ENCODE data around the gene CDH4.

Gene CDH4

DNA sequence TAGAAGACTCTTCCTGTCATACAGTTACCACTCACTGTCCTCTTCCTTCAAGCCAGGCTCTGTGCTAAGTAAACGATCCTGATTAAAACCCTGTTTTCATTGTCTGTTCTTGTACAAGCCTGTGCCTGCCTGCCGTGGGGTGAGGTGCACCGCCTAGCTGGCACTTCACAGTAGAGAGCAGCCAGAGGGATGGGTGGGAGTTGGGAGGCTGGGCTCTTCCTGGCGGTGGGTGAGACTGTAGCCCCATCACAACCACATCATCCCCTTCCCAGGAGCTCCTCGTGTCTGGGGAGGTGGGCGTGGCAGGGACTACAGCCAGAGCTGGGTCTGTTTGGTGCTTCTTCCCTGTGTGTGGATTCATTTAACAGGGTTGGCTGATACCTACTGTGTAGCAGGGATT is 431.7 kb downstream of the CDH4 start:
- no peak for DNase-seq

DNA sequence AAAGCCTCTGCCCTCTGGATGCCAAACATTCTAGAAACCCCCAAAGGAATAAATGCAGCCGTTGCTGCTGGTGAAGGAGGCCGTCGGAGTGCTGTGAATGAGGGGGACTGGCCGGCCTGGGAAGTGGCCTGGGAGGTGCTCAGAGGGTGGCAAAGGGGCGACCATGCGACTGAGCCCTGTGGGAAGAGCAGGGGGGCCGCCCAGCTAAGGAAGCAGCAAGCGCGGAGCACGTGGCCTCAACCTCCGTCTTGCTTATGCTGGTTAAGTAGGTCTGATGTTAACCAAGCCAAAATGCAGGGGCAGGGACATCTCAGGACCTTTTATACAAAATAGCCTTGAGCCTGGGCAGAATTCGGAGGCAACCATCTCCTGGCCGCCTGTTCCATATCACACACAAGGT is 432.1 kb downstream of the CDH4 start:
- no peak for DNase-seq

DNA sequence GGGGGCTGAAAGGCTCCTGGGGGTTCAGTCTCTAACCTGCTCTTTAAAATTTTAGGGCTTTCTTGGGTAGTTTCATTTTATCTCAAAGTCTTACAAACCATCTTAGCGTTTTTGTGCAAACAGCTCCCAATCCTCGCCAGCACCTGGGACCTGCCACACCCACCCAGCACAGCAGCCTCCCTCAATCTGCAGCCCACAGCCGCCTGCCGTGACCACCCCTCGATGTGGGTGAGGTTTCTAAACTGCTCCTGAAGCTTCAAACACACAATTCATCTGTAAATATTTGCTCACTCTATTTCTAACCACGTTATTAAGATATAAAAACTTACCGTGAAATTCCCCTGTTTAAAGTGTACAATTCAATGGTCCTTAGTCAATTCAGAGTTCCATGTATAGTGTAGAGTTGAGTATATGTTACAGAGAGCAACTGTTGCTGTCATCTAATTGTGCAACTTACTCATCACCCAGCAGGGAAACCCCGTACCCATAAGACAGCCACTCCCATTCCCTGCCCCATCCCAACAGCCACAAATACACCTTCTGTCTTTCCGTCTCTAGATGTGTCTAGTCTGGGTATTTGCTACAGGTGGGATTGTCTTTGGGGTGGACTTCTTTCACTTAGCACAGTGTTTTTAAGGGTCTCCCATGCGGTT is 432.6 kb downstream of the CDH4 start:
- no peak for DNase-seq

DNA sequence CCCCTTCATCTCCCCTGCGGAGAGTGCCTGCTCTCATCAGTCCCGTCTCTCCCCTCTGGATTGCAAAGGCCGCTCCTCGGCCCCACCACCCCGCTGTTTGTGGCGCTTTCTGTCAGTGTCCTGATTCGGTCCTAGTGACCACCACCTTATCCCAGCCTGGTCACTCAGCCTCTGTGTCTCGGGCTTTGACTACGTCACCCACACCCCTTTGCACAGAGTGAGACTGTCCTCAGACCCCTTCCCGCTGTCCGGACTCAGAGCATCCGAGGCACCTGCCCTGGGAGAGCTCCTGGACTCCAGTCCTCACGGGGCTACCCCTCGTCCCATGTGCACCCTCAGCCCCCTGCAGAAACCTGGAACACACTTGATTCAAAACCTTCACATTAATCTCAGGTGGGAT is 433.4 kb downstream of the CDH4 start:
- no peak for DNase-seq

DNA sequence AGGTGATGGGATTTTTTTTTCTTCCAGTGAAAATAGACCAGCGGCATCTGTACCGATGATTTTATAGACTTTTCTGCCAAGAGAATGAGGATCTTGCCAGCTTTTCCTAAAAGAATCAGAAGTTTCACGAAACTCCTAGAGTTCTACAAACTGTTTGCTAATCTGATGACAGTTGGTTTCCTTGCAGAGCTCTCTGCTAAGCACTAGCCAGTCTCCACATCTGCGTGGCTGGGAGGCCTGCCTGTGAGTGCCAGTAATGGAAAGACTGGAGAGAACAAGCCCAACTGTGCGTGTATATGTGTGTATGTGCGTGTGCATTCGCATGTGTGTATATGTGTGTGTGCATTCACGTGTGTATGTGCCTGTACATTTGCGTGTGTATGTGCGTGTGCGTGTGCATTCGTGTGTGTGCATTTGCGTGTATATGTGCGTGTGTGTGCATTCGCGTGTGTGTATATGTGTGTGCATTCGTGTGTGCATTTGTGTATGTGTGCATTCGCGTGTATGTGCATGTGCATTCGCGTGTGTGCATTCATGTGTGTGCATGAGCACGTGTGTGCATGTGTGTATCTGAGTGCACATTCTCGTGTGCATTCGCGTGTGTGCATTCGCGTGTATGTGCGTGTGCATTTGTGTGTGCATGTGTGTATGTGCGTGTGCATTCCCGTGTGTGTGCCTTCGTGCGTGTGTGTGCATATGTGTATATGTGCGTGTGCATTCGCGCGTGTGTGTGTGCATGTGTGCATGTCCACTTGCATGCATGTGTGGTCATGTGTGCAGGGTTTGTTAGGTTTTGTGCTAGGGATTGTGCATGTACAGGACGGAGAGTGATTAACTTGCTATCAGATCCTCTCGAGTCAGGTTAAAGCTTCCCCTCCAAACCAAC is 434.2 kb downstream of the CDH4 start:
- no peak for DNase-seq

DNA sequence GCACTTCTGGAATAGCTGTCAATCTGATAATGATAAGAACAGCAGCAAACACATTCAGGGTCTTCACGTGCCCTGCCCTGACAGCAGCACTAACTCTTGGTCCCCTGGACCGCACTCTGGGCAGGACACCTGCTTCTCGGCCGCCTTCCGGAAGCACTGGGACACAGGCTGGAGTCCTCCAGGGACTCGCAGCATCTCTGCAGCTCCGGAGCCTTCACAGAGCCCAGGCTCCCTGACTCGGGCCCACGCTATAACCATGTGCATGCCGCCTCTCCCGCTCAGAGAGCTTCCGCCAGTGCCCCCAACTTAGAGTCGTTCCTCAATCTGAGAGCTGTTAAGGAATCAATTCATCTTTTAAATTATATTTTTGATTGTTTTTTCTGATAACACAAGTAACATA is 436.4 kb downstream of the CDH4 start:
- DNase-seq, result no peak

DNA sequence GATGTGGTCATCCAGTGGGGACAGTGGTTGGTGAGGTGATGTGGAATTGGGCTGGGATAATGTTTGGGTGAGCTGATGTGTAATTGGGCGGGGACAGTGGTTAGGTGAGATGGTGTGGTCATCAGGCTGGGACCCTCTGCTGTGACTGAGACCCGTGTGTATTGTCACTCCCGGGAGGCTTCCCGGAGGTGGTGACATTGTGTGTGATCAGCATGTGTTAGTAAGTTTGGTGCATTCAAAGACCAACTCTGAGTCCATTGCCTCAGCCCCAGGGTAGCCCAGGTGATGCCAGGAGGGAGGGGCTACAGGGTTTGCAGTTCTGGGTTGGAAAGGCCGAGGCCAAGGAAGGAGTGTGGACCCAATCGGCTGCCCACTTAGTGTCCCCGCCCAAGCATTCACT is 438.1 kb downstream of the CDH4 start:
- DNase-seq, result no peak

DNA sequence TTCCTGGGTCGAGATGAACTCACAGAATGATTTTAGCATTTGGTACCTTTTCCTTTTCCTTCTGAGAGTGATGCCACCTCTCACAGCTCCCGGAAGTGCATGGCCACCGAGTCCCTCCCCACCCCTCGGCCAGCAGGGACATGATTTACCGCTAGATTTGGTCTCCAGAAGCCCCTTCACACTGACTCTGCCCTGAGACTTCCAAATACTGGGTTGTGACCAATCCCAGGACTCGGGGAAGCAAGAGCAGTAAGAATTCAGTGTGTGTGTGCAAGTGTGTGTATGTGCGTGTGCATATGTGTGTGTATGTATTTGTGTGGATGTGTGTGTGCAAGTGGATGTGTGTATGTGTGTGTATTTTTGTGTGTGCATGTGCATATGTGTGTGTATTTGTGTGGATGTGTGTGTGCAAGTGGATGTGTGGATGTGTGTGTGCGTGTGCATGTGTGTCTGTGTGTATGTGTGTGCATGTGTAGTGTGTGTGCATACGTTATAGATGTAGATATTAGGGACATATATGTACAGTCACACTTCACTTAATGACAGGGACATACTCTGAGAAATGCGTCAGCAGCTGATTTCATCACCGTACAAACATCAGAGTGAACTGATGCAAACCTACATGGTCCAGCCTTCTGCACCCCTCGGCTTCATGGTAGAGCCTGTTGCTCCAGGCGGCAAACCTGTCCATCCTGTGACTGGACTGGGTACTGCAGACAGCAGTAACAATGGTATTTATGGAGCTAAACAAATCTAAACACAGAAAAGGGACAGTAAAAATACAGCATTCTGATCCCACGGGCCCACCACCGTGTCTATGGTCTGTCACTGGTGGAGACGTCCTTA is 439.2 kb downstream of the CDH4 start:
- no peak for DNase-seq

DNA sequence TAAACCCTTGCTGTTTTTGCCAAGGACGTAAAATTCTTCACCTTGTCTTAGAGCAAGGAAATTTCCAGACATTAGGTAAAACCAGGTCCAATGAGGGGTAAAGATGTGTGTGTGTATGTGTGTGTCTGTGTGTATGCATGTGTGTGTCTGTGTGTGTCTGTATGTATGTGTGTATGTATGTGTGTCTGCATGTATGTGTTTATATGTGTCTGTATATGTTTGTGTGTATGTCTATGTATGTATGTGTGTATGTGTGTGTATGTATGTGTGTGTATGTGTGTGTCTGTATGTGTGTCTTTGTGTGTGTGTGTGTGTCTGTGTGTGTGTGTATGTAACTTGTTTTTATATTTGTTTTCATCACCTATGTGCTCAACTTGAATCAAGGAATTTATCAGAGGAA is 439.9 kb downstream of the CDH4 start:
- no peak for DNase-seq

DNA sequence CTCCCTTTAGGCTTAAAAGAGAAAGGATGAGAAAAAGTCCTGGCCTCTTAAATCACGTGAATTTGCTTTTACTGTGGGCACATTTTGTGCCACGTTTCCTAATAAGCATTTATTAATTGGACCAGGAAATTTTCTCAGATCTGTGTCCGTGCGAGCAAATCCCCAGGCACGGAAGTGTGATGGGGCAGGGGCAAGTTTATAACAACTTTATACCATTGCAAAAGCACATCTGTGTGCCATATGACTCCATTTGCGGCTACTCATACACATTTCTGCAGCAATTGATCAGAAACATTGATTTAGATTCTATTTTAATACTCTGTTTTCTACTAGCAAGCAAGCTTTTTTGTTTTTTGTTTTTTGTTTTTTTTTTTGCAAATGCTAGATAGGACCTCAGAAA is 440.4 kb downstream of the CDH4 start:
- DNase-seq, result no peak

DNA sequence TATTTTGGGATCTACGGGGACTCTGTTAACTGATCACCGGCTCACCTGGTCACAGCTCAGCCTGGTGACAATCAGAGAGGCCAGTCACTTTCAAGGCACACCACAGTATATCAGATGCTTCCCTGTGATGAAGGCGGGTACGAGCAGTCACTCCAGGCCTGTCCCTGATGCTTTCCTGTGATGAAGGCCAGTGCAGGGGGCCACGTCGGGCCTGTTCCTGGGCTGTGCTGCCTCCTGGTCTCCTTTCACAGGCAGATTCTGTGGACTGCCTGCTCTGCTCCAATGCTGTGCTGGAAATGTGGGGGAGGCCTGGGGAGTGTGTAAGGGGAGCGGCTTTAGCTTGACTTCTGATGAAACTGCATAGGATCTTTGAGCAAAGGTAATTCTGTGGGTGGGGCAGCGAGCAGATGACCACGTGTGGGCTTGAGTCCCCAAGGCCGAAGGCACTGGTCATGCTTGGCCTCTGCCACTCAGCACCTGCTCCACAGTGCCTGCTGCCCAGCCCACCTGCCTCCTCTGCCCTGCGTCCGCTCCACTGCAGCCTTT is 441.1 kb downstream of the CDH4 start:
- no peak for DNase-seq

DNA sequence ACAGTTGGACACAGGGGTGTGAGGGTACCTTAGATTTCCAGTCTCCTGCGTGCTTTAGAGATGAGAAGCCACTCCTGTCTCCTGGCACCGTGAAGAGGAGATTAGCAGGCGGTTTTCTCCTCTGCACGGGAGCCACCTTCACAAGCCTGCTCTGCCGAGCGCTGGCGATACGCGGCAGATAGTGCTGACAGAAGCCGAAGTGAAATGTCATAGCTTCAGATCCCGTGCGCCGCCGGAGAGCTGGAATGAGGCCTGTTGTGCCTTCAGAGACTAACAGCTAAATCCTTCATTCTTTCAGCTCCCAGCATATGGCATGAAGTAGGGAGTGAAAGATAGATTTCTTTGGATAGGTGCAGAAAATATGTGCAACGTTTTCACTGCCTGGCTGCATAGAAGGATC is 442.6 kb downstream of the CDH4 start:
- DNase-seq, result no peak

DNA sequence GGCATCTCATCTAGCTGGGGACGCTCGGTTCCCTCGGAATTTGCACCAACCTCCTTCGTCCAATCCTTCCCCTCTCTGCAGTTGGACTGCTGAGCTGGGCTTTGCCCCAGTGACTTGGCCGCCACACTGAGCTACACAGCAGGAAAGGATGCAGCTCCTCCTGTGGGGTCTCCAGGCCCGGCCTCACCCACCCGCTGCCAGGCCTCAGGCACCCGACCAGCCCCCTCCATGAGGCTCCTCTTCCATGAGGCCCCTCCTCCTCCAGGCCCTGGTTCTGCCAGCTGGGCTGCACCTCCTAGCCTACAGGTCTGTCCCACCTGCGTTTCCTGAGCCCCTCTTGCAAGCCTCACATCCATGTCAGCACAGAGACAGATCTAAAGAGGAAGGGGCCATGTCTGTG is 443.7 kb downstream of the CDH4 start:
- DNase-seq, result no peak

DNA sequence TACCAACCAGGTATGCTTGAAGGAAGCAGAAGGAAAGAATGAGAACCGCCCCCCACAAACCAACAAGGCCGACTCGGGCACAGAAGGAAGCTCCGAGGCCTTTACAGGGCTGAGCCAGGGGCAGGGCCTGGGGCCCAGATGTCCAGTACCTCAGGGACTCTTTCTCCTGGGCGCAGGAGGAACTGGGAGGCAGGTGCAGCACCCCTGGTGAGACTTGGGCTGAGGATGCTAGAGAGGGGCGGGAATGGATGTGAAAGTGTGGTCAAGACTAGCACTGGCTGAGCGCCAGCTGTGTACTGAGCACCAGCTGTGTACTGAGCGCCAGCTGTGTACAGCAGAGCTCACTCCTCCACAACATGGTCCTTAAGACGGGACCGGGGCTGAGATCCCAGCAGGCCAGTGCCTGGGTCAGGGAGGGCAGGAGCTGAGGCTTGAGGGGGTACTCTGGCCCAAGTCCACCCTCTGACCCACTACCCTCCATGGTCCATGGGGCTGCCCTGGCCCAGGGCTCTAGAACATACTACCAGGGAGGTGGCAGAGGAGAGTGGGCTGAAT is 444.2 kb downstream of the CDH4 start:
- no peak for DNase-seq

DNA sequence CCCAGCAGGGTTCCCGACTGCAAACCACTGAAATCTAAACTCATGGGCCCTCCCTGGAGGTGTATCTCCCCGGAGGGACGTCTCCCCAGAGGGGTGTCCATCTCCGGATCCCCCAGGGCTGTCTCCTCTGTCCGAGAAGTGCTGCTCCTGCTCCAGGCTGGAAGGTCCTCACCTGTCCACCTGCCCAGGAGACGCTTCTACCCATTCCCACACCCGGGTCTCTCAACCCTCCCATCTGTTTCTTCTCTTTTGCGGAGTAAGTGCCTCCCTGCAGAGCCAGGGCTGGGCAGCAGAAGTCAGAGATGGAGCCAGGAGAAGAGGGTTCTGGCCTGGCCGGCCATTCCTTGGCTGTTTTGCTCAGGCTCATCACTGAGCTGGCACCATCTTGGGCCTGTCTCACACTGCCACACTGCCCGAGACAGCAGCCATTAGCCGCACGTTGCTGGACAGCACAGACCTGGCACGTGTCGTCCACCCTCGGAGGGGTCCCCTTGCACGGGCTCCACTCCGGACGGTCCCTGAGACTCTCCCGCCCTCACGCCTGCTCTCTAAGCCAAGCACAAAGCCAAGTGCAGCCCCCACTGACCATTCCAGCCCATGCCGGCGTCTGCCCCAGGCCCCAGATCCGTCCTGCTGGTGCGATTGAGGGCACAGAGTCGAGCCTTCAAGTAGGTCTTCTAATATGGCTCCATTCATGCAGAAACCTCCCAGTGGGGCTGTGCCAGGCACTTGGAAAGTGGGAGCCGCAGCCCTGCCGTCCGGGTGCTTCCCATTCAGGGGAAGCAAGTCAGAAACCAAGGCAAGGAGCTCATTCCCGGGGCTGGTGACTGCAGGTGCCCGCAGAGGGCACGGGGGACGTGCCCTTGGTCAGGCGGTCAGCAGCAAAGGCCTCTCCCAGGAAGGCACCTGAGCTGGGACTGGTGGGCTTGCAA is 445.9 kb downstream of the CDH4 start:
- DNase-seq, result no peak

DNA sequence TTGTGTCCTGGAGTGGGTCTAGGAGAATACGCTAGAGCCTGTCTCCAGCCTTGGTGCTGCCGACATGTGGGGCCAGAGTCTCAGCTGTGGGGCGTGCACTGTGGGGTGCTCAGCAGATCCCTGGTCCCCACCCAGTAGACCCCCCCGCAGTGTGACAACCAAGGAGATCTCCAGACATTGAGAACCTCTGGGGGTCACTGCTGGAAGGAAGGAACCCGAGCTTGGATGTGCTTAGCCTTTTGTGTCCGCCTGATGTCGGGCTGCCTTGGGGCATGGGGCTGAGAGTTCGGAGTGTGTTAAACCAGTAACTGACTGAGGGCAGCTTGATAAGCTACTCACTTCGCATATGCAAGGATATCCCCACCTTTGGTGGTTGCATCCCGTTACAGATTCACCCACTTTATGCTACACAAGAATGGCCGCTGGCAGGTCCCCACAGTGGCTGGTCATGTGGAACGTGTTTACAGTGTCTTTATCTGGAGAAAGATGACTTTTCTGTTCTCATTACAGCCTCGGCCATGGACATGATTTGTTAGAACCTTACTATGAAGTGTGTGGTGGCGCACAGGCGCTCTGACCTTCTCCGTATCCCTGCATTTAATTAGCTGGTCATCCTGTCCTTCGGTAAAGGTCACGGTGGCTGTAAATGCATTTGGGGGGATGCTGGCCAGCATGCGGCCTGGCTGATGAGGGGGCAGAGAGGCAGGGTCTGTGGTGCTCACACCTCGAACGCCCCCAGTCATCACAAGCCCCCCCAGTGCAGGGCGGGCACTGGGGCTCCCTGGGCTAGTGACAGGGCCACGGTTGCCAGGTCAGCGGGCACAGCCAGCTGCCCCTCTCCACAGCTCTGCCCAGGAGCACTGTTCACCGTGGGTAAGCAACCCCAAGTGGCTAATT is 446.8 kb downstream of the CDH4 start:
- no peak for DNase-seq

DNA sequence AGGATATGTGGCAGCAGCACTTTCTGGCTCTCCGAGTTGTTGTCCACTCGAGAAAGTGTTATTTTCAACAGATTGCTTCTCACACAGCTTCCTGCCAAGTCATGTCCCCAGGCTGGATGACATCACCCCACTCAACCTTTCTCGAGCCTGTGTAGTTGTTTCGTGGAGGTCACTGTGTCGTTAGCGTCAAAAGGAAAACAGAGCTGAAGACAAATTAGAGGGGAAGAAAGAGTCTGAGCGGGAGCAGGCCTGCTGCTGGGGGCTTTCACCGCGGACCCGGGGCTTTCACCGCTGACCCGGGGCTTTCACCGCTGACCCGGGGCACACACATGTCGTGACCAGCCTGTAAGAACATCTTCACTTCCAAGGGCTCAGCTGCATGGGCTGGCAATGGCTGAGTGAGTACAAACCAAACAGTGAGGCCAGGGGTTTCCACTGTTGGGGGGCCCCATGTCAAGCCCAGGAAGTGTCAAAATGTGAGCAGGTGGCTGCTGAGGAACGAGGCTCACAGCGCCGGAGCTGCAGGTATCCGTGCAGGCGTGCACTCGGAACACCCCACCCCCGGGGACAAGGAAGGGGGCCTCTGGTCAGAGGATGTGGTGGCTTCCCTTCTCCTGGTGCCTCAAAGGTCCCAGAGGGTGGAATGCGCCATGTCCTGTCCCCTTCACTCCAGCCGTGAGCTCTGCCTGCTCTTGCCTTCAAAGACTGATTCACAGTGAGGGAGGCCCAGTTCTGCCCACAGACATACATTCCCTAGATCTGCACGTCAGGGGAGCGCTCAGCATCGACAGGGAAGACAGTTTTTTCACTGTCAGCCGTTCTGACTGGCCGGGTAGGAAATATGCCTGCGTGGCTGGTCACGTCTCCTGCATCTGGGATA is 447.7 kb downstream of the CDH4 start:
- no peak for DNase-seq

DNA sequence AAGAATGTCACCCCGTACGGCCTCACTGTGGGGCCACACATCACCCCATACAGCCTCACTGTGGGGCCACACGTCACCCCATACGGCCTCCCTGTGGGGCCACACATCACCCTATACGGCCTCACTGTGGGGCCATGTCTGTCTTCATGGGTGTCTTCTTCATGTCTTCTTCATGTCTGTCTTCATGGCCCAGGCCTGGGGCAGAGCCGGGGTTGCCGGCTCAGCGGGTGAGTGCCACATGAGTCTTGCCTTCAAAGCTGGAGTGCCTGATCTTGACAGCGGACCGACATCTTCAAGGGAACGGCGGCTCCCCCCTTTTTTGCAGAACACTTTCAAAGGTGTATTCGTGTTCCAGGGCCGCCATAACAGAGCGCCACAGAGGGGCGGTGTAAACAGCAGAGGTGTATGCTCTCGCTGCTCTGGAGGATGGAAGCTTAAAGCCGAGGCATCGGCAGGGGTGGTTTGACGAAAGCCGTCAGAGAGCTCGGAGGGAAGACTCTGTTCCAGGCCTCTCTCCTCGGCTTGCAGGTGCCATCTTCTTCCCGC is 448.6 kb downstream of the CDH4 start:
- DNase-seq, result no peak

DNA sequence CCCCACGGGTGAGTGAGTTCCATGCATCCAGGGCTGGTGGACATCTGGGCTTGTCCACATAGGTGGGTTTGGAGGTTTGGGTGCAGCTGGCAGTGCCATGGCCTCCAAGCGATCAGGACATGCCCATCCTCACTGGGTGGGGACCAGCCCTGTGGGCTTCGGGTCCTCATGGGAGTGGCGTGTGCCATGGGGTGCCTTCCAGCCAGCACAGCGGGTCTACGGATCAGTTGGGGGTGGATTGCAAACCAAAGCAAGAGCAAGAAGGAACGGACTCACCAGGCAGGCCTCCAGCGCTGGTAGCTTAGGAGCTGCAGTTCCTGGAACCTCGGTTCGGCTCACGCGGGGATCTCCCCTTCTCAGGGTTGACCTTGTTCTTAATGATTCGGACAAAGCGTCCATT is 449.3 kb downstream of the CDH4 start:
- DNase-seq, result no peak

Data from T-helper 9 cell (primary cell).